ENCODE results near the gene GRSF1. TPM values are rescaled to one million over a fixed set of nuclear protein-coding genes. Genes with fewer than 3 reads are reported as not detected.
A peak's percentile ranks its signal among the peaks of the same experiment; 100 is the strongest.

GRSF1 gene, protein sequence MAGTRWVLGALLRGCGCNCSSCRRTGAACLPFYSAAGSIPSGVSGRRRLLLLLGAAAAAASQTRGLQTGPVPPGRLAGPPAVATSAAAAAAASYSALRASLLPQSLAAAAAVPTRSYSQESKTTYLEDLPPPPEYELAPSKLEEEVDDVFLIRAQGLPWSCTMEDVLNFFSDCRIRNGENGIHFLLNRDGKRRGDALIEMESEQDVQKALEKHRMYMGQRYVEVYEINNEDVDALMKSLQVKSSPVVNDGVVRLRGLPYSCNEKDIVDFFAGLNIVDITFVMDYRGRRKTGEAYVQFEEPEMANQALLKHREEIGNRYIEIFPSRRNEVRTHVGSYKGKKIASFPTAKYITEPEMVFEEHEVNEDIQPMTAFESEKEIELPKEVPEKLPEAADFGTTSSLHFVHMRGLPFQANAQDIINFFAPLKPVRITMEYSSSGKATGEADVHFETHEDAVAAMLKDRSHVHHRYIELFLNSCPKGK
- 10 to 100 TPM; 34.0 to 46.6 (median 38.3) TPM for total RNA-seq

DNA sequence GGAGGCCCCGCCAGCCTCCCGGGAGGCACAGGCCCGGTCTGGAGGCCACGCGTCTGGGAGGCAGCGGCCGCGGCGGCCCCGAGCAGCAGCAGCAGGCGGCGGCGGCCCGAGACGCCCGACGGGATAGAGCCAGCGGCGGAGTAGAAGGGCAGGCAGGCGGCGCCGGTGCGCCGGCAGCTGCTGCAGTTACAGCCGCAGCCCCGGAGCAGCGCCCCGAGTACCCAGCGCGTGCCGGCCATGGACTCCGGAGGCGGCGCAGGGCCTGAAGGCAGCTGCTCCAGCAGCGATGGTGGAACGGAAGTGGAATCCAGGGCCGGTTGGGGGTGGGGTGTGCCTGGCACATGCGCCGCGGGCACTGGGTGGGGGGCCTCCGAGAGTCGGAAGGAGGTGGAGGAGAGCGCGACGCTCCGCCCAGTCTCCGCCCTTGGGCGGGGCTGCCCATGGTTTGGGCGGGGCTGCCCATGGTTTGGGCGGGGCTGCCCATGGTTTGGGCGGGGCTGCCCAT lies at the start of gene GRSF1:
GRSF1 (minus strand) TSS at position 302 of the 505 bp plus-strand sequence; CDS start at position 239, 63 bp downstream.
- Histone ChIP-seq H3K27me3 (no peaks in the 10 kb centered on the region), H3K4me1 (peaks cover 0 to 15% (median 0%) of the 10 kb centered on the region in 4 donors), H3K36me3 (peaks cover 0 to 10% (median 0%) of the 10 kb centered on the region in 3 donors), H3K9me3 (no peaks in the 10 kb centered on the region), H3K27ac (peak within 1 kb of the TSS; percentile 95 to 98 (median 96)), H3K4me3 (peak within 1 kb of the TSS; percentile 95 to 99 (median 98))
- DNase-seq = peak; percentile 91 to 97 (median 94)
- TF ChIP-seq POLR2A (IDR thresholded peaks at IDR 0.05) (peak; percentile 54 to 71), CTCF (IDR thresholded peaks at IDR 0.05) (peak in 3 of 6 experiments; percentile 15 to 29 (median 20))

DNA sequence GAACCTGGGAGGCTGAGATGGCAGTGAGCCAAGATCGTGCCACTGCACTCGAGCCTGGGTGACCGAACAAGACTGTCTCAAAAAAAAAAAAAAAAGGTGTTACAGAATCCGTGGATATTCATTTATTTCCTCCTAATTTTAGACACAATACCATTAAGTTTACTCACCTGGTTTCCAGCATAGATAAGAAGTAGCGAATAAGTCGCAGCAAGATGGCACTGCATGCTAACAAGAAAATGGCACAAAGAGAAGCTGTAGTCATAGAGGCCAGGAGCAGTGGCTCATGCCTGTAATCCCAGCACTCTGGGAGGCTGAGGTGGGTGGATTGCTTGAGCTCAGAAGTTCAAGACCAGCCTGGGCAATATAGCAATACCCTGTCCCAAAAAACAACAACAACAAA lies 45.5 kb upstream of the GRSF1 start:
- no peak for DNase-seq
- Histone ChIP-seq H3K4me1 (no peaks in the 10 kb centered on the region), H3K4me3 (no peak overlapping the region), H3K27ac (no peak overlapping the region), H3K36me3 (no peaks in the 10 kb centered on the region), H3K9me3 (no peaks in the 10 kb centered on the region), H3K27me3 (no peaks in the 10 kb centered on the region)
- no peak for TF ChIP-seq CTCF (IDR thresholded peaks at IDR 0.05)
- no peak for TF ChIP-seq POLR2A (IDR thresholded peaks at IDR 0.05)

GRCh38 chr4:70880739-70881138 lies 41.0 kb upstream of the GRSF1 start:
- TF ChIP-seq CTCF (IDR thresholded peaks at IDR 0.05) = no peak
- no peak for TF ChIP-seq POLR2A (IDR thresholded peaks at IDR 0.05)
- Histone ChIP-seq H3K27me3 (no peaks in the 10 kb centered on the region), H3K9me3 (no peaks in the 10 kb centered on the region), H3K4me1 (no peaks in the 10 kb centered on the region), H3K36me3 (no peaks in the 10 kb centered on the region), H3K27ac (no peak overlapping the region), H3K4me3 (no peak overlapping the region)
- DNase-seq = no peak

DNA sequence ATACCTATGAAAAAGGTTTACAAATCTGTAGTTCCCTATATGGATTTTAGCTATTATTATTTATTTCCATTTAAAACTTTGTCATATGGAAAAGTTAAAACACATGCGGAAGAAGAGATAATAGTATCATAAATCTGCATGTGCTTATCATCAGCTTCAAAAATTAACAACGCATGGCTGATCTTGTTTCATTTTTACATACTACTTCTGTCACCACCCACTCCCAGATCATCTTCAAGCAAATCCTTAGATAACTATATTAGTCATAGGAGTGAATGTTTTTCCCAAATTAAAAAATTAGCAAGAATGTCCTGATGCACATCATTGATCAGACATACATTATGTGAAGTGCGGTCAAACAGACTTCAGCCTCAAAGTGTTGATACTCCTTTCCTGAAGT lies 37.9 kb upstream of the GRSF1 start:
- H3K27me3 ChIP-seq = no peaks in the 10 kb centered on the region
- no peaks in the 10 kb centered on the region for H3K4me1 ChIP-seq
- H3K36me3 ChIP-seq = no peaks in the 10 kb centered on the region
- TF ChIP-seq CTCF (IDR thresholded peaks at IDR 0.05) (no peak), POLR2A (IDR thresholded peaks at IDR 0.05) (no peak)
- no peaks in the 10 kb centered on the region for H3K9me3 ChIP-seq
- no peak for DNase-seq
- H3K4me3 ChIP-seq = no peak overlapping the region
- H3K27ac ChIP-seq = no peak overlapping the region

DNA sequence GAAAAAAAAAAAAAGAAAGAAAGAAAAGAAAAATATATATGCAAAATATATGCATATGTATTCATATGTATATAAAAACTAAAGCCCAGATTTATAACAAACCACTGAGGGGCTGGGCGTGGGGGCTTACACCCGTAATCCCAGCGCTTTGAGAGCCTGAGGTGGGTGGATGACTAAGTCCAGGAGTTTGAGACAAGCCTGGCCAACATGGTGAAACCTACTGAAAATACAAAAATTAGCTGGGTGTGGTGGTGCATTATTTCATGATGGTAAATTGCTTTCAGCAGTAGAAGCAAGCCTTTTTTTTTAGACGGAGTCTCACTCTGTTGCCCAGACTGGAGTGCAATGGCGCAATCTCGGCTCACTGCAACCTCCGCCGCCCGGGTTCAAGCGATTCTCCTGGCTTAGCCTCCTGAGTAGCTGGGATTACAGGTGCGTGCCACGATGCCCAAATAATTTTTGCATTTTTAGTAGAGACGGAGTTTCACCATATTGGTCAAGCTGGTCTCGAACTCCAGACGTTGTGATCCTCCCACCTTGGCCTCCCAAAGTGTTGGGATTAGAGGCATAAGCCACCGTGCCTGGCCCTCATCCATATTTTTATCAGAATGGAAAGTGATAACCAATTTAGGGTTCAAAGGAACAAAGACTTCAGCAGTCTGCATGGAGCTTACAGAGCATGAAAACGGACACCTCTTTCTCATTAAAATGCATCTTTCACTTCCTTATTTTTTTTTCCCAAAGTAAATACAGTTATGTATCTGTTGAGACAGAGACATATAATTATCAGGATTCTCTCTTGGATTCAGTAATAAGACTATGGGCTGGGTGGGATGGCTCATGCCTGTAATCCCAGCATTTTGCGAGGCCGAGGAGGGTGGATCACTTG lies 34.8 kb upstream of the GRSF1 start:
- no peaks in the 10 kb centered on the region for H3K27me3 ChIP-seq
- no peak overlapping the region for H3K27ac ChIP-seq
- H3K4me3 ChIP-seq = no peak overlapping the region
- H3K36me3 ChIP-seq = no peaks in the 10 kb centered on the region
- TF ChIP-seq POLR2A (IDR thresholded peaks at IDR 0.05) (no peak), CTCF (IDR thresholded peaks at IDR 0.05) (no peak)
- H3K4me1 ChIP-seq = no peaks in the 10 kb centered on the region
- DNase-seq = no peak
- H3K9me3 ChIP-seq = no peaks in the 10 kb centered on the region
